ENCODE measurements around the gene CLSTN3. TPM values are rescaled to one million over a fixed set of nuclear protein-coding genes. Genes with fewer than 3 reads are reported as not detected.
A peak's percentile ranks its signal among the peaks of the same experiment; 100 is the strongest.

CLSTN3 gene
- total and polyA plus RNA-seq, 2 of the 13 experiments (the other 11 are each of a cell fraction or from before 2014, with no cell fraction given), result 26.2 to 94.1 TPM

DNA sequence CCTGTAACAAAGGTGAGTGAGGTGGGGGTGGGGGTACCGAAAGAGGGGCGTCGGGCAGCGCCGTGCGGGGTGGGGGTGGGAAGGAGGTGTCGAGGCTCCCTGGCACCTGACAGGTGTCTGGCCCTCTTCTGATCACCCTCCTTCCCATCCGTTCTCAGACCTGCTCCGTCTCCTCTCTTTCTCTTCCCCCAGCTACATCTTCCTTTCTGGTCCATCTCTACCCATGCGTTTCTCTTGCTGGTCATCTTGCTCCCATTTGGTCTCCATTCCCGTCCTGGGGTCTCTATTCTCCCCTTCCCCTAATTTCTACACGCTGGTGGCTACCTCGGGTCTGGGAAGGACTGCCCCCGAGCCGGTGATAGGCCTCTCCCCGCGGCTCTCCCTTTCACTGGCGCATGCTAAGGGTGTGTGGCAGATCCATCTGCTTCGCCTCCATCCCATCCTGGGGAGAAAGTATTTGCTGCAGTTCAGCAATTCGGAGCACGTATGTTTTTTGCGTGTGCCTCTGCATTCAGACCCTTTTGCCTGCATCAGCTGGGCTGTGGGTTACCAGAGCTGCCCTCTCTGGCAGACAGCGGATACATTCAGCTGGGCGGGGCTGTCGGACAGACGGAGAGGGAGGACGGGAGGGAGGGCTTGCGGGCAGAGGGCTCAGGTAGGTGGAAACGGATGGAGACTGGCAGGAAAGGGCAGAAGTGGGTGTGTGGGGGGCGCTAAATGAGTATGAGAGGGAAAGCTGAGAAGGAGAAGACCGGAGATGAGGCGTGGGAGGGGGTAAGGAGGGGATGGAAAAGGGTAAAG lies 730 bp downstream of the CLSTN3 start (continued):
- TF ChIP-seq, protein P1, sequence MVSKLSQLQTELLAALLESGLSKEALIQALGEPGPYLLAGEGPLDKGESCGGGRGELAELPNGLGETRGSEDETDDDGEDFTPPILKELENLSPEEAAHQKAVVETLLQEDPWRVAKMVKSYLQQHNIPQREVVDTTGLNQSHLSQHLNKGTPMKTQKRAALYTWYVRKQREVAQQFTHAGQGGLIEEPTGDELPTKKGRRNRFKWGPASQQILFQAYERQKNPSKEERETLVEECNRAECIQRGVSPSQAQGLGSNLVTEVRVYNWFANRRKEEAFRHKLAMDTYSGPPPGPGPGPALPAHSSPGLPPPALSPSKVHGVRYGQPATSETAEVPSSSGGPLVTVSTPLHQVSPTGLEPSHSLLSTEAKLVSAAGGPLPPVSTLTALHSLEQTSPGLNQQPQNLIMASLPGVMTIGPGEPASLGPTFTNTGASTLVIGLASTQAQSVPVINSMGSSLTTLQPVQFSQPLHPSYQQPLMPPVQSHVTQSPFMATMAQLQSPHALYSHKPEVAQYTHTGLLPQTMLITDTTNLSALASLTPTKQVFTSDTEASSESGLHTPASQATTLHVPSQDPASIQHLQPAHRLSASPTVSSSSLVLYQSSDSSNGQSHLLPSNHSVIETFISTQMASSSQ (IDR thresholded peaks at IDR 0.05; ENCODE audit: low read depth), result no peak
- TF ChIP-seq, protein P1 (CRISPR knock-in tag; IDR thresholded peaks at IDR 0.05; ENCODE audit: borderline replicate concordance), result 0 out of 2 replicates have a peak, but pooled peaks have one; percentile 34
- TF ChIP-seq EED (CRISPR knock-in tag; IDR thresholded peaks at IDR 0.05), result no peak
- TF ChIP-seq, protein P2, sequence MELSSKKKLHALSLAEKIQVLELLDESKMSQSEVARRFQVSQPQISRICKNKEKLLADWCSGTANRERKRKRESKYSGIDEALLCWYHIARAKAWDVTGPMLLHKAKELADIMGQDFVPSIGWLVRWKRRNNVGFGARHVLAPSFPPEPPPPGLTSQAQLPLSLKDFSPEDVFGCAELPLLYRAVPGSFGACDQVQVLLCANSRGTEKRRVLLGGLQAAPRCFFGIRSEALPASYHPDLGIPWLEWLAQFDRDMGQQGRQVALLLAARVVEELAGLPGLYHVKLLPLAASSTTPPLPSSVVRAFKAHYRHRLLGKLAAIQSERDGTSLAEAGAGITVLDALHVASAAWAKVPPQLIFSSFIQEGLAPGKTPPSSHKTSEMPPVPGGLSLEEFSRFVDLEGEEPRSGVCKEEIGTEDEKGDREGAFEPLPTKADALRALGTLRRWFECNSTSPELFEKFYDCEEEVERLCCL (CRISPR knock-in tag; IDR thresholded peaks at IDR 0.05; ENCODE audit: borderline replicate concordance), result no peak
- TF ChIP-seq ZNF576 (CRISPR knock-in tag; IDR thresholded peaks at IDR 0.05), result no peak
- TF ChIP-seq, protein P3, sequence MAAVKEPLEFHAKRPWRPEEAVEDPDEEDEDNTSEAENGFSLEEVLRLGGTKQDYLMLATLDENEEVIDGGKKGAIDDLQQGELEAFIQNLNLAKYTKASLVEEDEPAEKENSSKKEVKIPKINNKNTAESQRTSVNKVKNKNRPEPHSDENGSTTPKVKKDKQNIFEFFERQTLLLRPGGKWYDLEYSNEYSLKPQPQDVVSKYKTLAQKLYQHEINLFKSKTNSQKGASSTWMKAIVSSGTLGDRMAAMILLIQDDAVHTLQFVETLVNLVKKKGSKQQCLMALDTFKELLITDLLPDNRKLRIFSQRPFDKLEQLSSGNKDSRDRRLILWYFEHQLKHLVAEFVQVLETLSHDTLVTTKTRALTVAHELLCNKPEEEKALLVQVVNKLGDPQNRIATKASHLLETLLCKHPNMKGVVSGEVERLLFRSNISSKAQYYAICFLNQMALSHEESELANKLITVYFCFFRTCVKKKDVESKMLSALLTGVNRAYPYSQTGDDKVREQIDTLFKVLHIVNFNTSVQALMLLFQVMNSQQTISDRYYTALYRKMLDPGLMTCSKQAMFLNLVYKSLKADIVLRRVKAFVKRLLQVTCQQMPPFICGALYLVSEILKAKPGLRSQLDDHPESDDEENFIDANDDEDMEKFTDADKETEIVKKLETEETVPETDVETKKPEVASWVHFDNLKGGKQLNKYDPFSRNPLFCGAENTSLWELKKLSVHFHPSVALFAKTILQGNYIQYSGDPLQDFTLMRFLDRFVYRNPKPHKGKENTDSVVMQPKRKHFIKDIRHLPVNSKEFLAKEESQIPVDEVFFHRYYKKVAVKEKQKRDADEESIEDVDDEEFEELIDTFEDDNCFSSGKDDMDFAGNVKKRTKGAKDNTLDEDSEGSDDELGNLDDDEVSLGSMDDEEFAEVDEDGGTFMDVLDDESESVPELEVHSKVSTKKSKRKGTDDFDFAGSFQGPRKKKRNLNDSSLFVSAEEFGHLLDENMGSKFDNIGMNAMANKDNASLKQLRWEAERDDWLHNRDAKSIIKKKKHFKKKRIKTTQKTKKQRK (IDR thresholded peaks at IDR 0.05; ENCODE audit: low read length), result no peak
- no peak for TF ChIP-seq ZBTB3 (CRISPR knock-in tag; IDR thresholded peaks at IDR 0.05; ENCODE audit: borderline replicate concordance, low read depth)
- TF ChIP-seq ZSCAN31 (CRISPR knock-in tag; IDR thresholded peaks at IDR 0.05; ENCODE audit: low read depth), result no peak
- TF ChIP-seq ZNF577 (CRISPR knock-in tag; IDR thresholded peaks at IDR 0.05; ENCODE audit: borderline replicate concordance, low read depth), result no peak
- peak; percentile 50 for TF ChIP-seq XRCC5 (optimal IDR thresholded peaks at IDR 0.05; ENCODE audit: low read length)
- TF ChIP-seq ZNF512 (CRISPR knock-in tag; IDR thresholded peaks at IDR 0.05), result no peak
- no peak for TF ChIP-seq HMG20A (CRISPR knock-in tag; IDR thresholded peaks at IDR 0.05; ENCODE audit: borderline replicate concordance)
- no peak for TF ChIP-seq ZNF232 (CRISPR knock-in tag; IDR thresholded peaks at IDR 0.05; ENCODE audit: borderline replicate concordance)
- no peak for TF ChIP-seq FOSL2 (CRISPR knock-in tag; IDR thresholded peaks at IDR 0.05)
- TF ChIP-seq ZNF280B (CRISPR knock-in tag; IDR thresholded peaks at IDR 0.05; ENCODE audit: borderline replicate concordance), result 0 out of 2 replicates have a peak, but pooled peaks have one; percentile 20

All from HepG2 (cell line).